GM12878 (cell line): ENCODE results near the gene B4GALT5.

Experiments
- CBFB ChIP-seq: IDR thresholded peaks from 2 replicates; pipeline ENCODE4 v1.6.1; 2016; ENCODE audit warnings: antibody characterized with exemption, low read depth
- POLR2A ChIP-seq: IDR thresholded peaks from 2 replicates; pipeline ENCODE4 v1.6.1; 2011; ENCODE audit warnings: low read depth, mild to moderate bottlenecking, low read length
- TF ChIP-seq, protein P1 (sequence below), 3 experiments: IDR thresholded peaks in 2 of 3; conservative IDR thresholded peaks in 1 of 3; 2 replicates each; pipeline ENCODE4 v1.5.1; 2011; ENCODE audit warnings: low read depth in 3 of 3, low read length in 3 of 3, mild to moderate bottlenecking in 3 of 3, control low read depth in 2 of 3, moderate library complexity in 2 of 3, inconsistent platforms in 1 of 3, mixed read lengths in 1 of 3; ENCODE audit not compliant: control insufficient read depth in 2 of 3, insufficient read depth in 1 of 3; ENCODE audit errors: extremely low read depth in 1 of 3

DNA sequence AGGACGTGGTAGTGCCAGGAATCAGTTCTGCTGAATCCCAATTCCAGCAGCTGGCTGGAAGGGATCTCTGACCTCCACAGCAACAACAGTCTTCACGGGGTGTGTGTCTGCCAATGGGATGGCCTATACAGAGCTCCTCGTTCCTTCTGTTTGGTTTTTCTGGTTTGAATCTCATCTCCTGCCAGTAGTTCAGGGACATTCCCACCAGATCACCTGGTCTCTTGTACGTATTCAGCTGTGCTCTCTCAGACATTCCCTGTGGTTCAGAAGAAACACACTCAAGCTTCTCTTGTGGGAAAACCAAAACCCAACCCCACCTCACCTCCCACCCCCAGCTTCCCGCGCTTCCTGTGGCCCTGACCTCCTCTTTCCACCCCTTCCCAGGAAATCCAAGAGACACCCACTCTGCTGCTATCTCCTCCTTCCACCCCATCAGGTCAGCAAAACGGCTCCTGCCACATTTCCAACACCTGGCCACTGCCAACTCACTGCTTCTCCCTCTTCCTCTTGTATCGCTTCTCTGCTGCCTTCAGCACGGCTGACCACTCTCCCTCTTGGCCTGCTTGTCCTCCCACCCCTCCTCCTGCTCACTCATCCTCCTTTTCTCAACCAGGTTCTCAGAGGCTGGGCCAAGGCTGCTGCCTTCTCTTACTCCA lies 82.5 kb downstream of the B4GALT5 start:
- TF ChIP-seq, protein P1, sequence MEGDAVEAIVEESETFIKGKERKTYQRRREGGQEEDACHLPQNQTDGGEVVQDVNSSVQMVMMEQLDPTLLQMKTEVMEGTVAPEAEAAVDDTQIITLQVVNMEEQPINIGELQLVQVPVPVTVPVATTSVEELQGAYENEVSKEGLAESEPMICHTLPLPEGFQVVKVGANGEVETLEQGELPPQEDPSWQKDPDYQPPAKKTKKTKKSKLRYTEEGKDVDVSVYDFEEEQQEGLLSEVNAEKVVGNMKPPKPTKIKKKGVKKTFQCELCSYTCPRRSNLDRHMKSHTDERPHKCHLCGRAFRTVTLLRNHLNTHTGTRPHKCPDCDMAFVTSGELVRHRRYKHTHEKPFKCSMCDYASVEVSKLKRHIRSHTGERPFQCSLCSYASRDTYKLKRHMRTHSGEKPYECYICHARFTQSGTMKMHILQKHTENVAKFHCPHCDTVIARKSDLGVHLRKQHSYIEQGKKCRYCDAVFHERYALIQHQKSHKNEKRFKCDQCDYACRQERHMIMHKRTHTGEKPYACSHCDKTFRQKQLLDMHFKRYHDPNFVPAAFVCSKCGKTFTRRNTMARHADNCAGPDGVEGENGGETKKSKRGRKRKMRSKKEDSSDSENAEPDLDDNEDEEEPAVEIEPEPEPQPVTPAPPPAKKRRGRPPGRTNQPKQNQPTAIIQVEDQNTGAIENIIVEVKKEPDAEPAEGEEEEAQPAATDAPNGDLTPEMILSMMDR (IDR thresholded peaks at IDR 0.05 in 2 of 3, conservative IDR thresholded peaks at IDR 0.05 in 1 of 3; ENCODE audit: control insufficient read depth in 2 of 3, extremely low read depth in 1 of 3, insufficient read depth in 1 of 3, low read depth in 3 of 3, low read length in 3 of 3): no peak
- TF ChIP-seq POLR2A: no peak; the same call in 1 of the 2 replicates
- no peak for TF ChIP-seq CBFB
